ENCODE measurements around the gene TCF7L1.

TCF7L1 gene

DNA sequence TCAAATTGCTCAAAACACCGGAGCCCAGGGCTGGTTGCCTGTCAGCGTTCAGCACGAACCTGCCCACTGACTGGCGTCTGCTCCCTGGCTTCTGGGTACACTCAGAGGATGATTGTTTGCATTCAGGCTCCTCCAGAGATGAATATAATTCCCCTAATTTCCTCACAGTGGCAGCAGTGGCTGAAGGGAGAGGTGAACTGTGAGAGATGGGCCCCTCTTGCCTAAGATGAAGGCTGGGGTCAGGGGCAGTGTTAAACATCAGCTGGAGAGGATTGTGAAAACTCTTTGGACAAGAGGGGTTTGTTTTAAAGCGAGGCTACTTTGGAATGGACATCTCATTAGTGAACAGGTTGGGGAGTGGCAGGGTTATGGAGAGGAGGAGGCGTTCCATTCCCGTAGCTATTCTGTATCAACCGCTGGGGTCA lies 31.0 kb downstream of the TCF7L1 start:
- DNase-seq: no peak

DNA sequence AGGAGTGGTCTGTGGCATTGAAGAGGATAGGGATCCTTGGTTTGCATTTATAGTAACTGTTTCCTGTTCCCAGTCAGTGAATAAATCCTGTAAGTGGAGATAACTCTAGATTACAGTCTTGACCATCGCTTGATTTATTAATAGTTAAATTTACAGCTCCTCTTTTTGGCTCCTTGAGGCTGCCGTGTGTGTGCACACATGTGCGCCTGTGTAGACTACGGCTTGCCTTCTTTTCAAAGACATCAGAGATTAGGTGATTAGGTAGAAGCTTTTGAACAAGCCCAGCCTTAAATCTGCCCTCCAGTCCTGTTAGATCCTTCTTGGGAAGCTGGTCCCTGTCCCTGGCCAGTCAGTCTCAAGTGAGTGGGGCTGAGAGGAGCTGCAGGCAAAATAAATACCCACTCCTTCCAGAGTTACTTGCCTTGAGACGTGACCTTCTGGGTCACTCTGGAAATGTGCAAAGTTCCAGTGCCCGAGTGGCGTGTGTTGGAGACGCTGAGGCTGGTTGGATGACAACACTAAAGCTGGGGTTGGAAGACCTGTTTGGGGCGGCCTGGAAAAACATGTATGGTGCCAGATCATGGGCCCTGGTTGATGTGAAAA lies 32.0 kb downstream of the TCF7L1 start:
- DNase-seq: no peak

DNA sequence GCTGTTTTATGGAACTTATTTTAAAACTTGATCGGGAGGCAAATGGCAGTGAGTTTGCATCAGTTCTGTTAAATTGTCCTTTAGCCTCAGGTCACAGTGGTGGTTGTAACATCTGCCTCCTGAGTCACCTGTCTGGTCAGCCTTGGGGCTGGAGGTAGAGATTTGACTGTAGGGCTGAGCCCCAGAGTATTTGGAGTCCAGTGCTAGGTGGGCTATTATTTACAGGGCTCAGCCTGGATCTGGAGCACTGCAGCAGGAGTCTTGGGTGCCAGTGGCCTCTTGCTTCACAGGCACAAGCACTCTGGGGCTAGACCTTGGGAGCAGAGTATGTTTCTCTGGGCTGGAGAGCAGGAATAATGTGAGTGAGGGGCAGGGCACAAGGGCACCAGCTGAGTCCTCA lies 32.8 kb downstream of the TCF7L1 start:
- DNase-seq: no peak

DNA sequence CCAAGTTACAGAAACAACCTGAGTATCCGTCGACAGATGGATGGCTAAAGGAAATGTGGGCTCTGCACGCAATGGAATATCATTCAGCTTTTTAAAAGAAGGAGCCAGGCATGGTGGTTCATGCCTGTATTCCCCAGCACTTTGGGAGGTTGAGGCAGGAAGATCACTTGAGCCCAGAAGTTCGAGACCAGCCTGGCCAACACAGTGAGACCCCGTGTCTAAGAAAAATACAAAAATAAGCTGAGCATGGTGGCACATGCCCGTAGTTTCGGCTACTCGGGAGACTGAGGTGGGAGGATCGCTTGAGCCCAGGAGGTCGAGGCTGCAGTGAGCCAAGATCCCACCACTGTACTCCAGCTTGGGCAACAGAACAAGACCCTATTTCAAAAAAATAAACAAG lies 34.3 kb downstream of the TCF7L1 start:
- no peak for DNase-seq

DNA sequence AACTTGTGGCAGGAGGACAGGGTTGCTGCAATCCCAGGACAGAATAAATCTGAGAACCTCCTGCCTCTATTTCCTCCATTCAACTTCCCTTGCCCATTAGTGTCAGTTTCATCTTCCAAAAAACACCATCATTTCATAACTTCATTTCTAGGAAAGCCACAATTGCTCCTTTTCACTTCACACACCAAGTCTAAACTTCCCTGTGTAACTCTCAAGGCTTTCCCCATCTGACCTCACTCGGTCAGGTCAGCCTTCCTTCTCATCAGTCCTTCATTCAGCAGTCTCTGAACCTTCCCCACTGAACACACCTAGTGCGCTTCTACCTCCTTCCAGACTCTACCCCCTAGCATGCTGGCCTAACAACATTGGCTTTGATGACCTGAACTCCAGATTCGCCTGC lies 35.8 kb downstream of the TCF7L1 start:
- DNase-seq: no peak

DNA sequence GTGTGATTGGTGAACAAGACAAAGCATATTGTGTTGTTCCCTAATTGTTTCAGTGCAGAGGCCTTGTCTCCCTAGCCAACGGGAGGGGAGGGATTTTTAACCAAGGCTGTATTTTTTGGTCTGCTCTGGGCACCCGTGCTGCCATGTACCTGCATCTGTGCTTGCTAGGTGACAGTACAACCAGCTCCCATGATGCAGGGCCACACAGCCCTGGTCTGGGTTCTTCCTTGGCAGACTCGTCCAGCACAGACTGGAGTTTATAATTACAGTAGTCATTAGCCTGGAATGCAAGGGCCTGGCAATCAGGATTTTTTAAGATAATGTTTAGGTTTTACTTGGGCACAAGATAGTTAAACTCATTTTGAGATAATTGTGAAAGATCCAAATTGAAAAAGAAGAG lies 36.4 kb downstream of the TCF7L1 start:
- DNase-seq: no peak

DNA sequence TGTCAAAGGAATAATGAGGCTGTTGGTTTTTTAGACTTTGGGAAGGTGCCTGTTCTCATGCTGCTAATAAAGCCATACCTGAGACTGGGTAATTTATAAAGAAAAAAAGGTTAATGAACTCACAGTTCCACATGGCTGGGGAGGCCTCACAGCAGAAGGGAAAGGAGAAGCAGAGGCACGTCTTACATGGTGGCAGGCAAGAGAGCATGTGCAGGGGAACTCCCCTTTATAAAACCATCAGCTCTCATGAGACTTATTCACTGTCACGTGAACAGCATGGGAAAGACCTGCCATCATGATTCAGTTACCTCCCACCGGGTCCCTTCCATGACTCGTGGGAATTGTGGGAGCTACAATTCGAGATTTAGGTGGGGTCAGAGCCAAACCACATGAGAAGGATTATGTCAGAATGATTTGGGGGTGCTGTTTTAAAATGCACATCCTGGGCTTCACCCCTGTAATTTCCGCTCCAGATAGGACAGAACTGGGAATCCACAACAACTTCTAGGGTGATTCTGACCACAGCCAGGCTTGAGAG lies 37.8 kb downstream of the TCF7L1 start:
- no peak for DNase-seq

DNA sequence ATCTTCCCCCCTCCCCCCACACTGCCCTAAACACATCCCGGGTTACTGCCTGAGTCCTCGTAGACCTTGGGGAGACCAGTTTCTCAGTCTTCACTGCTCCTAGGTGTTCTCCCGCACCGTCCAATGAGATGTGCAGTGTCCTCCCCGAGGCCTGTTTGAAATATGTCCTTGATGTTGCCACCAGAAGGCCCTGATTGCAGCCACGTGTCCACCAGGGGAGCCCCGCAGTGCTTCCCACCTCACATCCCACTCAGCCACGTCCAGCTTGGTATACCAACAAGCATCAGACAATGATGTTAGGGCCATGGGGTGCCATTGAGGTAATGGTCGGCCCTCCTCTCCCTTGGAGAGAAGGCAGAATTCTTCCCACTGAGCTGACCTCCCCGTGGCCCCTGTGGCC lies 38.7 kb downstream of the TCF7L1 start:
- DNase-seq: no peak

DNA sequence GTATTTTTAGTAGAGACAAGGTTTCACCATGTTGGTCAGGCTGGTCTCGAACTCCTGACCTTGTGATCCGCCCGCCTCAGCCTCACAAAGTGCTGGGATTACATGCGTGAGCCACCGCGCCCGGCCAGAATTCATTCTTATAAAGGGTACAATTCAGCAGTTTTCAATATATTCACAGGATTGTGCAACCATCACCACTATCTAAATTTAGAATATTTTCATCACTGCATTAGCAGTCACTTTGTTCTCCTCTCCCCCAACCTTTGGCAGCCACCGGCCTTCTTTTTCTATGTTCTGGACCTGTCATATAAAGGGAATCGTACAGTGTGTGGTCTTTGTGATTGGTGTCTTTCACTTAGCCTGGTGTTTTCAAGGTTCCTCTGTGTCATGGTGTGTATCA lies 40.7 kb downstream of the TCF7L1 start:
- DNase-seq: peak; percentile 21

DNA sequence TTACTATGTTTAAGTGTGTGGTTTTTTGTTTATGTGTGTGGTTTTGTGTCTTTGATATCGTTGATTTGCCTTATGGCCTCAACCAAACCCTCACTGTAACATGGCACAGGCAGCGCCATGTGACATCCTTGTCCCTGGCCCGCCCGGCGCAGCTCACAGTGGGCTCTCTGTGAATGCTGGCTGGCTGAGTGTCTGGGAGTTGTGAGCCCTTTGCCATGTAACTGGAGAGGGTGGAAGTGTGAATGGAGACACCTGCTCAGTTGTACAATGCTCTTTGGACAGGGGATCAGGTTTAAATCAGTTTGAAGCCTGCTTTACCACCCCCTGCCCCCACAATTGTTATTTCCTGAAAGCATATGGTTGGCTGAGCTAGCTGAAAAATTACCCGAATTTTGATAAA lies 41.8 kb downstream of the TCF7L1 start:
- no peak for DNase-seq

DNA sequence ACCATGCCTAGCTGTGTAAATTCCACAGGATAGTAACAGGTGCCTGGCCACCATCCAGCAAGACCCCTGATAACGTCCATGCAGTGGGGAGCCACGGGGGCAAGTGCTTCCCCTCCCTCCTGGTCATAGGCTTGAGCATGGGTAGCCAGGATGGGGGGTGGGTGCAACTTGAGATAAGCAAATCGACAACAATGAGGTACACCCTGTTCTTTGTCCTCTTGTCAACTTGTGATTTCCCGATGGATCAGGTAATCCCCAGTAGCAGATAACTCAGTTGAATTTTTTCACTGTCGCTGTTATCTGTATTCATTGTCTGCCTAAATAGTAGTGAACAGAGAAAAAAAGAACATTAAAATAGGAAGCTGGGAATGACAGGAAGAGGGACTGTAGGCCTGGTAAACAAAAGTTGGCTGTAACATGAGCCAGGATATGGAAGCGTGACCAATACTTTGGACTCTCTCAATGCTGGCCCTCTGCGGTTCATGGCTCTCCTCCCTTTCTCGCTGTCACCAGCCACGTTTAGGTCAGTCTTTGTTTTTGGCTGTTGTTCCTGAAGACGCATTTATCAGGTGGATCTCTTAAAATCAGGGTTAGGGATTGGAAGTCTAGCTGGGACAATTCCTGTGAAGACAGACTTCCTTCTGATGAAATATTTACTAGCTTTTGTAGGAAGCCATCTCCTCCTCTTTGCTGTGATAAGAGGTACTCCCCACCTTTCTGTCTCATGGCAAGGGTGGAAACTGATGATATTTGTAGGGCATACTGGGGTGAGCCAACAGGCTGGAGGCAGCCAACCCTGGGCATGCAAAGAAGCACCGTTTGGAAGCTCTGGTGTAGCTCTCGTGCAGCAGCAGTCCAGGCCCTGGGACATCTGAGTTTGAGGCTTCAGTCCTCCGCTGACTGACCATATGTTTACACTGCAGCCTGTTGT lies 42.4 kb downstream of the TCF7L1 start:
- no peak for DNase-seq

DNA sequence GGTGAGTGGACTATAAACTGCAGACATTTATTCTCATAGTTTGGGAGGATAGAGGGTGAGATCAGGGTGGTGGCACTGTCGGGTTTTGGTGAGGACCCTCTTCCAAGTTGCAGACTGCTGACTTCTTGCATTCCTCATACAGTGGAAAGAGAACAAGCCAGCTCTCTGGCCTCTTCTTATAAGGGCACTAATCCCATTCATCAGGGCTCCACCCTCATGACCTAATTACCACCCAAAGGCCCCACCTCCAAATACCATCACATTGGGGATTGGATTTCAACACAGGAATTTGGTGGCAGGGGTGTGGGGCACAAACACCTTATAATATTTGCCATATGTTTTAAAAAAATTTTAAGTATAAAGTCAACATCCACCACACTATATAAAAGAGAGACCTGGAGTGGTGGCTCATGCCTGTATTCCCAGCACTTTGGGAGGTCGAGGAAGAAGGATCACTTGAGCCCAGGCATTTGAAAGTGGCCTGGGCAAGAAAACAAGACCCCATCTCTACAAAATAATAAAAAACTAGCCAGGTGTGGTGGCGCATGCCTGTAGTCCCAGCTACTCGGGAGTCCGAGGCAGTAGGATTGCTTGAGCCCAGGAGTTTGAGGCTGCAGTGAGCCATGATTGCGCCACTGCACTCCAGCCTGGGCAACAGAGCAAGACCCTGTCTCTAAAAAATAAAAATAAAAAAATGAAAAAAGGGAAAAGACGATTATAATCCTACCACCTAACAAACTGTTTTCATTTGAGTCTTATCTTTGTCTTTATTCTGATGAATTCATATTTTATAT lies 44.0 kb downstream of the TCF7L1 start:
- no peak for DNase-seq

DNA sequence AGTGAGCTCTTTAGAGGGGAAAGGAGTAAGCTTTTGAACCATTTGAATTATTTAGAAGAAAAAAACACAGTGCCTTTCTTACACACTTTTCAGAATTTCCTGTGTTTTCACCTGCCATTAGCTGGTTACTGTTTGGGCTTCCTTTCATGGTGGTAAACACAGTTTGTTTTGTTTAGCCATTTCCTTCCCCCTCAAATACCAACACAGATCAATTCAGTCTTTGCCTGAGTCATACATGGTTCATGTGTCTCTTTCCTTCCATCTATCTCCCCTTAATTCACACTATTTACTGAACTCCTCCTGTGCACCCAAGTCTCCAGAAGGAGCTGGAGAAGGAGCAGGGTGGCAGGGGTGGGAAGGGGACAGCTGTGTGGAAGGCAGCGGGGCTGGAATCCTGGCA lies 45.0 kb downstream of the TCF7L1 start:
- DNase-seq: no peak

DNA sequence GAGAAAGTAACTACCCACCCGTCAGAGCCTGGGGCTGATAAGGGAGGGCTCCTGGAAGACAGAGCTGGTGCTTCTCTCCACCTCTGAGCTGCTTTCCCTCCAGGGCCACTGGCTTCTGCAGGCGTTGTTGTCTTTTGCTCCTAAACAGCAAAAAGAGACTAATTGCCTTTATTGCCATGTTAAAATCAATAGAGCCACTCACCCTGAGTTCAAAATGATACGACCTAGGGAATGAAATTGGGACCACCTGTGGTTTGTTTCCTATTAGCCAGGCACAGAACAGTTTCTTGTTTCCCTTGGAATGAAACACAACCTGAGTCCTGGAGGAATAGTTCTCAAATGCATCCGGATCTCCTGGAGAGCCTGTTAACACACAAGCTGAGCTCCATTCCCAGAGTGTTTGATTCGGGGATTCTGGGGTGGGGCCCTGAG lies 45.8 kb downstream of the TCF7L1 start:
- DNase-seq: no peak

DNA sequence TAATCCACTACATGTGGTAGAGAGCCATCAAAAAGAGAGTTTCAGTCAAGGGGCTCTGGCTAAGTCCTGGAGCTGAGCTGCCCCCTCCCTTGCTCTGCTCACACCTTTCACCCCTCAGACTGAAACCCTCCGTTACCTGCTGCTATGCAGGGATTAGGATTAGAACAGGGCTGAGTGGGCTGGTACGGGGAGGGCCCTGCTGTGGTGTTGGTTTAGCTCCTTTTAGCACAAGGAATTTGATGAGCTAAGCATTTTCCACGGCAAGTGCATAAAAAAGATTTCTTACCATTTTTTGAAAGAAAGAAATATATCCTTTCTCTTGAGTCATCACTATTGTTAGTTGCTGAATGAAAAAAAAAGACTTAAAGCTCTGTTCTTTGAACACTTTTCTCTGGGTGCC lies 46.3 kb downstream of the TCF7L1 start:
- DNase-seq: peak; percentile 22

DNA sequence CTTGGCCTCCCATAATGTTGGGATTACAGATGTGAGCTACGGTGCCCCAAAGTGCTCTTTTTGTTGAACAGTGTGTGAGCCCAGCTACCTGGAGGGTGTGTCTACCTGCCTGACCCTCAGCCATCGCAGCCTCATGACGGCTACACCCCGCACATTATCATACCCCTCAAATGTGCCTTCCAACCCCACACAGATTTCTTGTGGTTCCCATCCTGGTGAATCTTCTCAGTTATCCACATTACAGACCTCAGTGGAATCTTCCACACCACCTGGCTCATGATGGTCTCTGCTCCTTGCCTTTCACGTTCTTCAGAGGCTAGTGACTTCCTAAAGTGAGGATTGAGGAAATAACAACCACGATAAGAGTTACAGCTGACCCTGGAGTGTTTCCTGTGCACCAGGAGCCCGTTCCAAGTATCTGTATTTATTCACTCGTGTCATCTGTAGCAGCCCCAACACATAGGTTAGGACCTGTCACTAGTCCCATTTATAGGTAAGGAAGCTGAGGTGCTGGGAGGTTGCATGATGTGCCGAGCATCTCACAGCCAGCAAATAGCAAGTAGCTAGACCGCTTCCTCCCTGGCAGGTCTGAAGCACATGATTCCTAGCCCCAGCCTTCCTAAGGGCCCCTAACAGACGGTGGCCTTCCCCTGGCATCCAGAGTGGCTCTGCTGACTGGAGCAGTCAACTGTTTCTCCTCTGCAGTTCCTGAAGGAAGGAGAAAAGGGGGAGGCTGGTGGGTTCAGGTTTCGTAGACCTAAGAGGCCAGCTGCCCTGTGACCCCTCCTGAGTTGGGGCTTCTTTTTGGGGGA lies 47.3 kb downstream of the TCF7L1 start:
- DNase-seq: no peak

DNA sequence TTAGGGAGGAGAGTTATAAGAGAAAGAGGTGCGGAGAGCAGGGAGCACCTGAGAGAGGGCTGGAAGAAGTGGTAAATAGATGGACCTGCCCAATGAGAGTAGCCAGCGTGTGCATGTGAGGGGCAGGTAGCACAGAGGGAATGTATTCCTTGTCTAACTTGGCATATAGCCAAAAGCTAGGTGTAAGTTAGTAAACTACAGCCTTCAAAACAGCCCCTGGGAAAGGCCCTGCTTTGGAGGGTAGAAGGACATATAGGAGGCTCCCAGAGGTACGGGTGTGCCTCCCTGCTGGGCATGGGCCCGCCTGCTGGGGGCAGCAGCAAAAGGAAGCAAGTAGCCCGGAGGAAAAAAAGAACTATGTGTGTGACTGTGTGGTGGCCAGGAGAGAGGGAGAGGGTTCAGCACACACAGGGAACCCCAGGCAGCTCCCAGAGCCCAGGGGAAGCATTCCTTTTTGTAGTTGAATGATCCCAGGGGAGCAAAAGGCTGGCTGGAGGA lies 48.0 kb downstream of the TCF7L1 start:
- peak; percentile 15 for DNase-seq

DNA sequence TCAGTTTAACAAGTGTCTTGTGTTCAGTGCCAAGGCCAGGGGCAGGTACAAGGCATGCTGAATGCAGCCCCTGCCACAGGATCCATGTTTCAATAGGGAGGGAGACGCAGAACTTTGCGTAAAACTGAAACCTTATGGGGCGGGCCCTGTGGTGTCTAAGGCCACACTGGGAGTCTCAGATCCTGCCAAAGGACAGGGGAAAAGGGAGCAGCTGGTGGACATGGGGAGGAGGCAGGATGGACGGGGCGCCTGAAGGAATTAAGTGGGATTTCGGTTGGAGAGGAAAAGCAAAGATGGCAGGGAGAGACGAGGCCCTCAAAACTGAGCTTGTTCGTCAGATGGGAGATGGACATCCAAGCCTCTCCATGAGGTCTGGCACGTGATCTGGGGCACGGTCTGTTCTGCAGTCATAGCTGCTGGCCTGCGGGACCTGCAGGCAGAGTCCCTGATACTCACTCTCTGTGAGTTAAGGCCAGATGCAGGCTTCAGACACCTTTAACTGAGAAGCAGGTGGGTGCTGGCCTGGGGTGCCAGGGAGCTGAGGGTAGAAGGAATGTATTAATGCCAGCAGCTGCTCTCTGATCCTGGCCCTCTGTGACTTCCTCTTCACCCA lies 48.8 kb downstream of the TCF7L1 start:
- DNase-seq: peak; percentile 20

DNA sequence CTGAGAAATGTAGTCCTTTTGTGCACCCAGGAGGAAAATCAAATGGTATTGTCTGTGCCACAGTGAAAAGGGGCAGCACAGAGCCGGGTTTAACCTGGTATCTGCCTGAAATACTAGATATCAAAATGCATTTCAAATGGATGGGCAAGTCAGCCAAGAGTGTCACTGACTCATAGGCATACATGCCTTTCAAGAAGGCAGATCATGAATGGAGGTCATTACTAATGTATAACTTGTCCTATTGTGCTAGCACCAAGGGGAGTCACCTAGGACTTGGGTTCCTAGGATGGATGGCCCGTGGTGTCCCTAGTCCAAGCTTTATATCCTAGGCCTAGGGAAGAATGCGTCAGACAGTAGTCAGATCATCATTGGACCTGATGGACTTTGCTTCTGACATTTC lies 49.9 kb downstream of the TCF7L1 start:
- DNase-seq: no peak

DNA sequence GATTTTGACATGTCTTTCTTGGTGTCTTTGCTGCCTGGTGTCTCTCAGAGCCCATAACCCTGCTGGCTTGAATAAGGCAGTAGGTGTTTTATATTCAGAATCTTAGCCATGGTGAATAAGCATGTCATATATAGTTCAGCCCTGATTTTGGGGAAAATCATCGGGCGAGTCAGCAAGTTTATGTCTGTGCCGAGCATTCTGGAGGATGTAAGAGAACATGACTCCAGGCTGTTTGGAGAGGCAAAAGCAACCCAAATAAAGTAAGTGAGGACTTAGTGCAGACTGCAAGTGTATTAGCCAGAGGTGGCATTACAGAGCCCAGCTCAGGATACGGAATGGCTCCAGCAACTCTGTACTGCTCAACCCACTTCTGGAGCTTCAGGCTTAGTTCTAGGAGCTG lies 50.3 kb downstream of the TCF7L1 start:
- no peak for DNase-seq

DNA sequence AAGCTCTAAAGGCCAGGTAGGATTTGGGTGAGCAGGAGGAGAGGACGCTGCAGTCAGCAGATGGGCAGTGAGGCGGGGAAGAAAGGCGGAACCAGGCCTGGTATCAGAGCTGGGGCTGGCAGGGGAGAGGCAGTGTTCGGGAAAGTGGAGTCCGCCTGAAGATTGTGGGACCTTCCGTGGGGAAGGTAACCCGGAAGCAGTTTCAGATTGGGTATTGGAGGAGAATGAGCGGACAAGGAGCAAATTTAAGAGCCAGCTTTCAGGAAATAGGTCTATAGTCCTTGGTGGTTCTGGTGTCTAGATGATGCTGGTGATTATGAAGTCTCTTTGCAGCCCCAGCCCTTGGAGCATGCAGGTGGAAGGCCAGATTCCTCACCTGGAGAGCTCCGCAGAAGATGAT lies 51.0 kb downstream of the TCF7L1 start:
- no peak for DNase-seq

DNA sequence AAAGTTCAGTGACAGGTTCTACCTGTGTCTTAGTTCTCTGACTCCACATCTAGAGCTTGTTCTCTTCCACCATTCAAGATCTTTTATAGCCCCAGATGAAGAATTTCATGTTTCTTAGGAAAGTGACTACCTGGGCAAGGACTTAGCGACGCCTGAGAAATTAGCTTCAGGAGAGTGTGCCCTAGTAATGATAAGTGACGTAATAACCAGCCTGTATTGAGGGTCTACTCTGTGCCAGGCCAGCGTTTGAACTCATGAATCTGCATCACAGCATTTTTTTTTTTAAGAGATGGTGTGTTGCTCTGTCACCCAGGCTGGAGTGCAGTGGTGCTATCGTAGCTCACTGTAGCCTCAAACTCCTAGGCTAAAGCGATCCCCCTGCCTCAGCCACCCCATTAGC lies 51.8 kb downstream of the TCF7L1 start:
- no peak for DNase-seq

Measured in RPMI8226 (cell line).